Thymus (tissue), 11 donors: ENCODE measurements around the gene FAT2. TPM values are rescaled to one million over a fixed set of nuclear protein-coding genes. Genes with fewer than 3 reads are reported as not detected.

Experiments
- DNase-seq, 9 donors: peaks; one replicate each; pipeline ENCODE4 v3.0.0-alpha.2; 2013; ENCODE audit warnings: low spot score in 9 of 9, low read depth in 6 of 9, missing footprints in 1 of 9
- H3K27ac ChIP-seq, 2 donors: one replicate each; pipeline ENCODE4 v1.5.1; 2013; ENCODE audit warnings: control low read depth in 1 of 2, low read depth in 1 of 2, low read length in 1 of 2, mild to moderate bottlenecking in 1 of 2, moderate library complexity in 1 of 2
- H3K27me3 ChIP-seq, 2 donors: one replicate each; pipeline ENCODE4 v1.5.1; 2013; ENCODE audit warnings: low read length in 1 of 2; ENCODE audit not compliant: control insufficient read depth in 2 of 2, insufficient read depth in 1 of 2
- H3K36me3 ChIP-seq, 2 donors: one replicate each; pipeline ENCODE4 v1.5.1; 2013; ENCODE audit warnings: low read length in 1 of 2, mild to moderate bottlenecking in 1 of 2, moderate library complexity in 1 of 2; ENCODE audit not compliant: control insufficient read depth in 2 of 2, insufficient read depth in 2 of 2
- H3K4me1 ChIP-seq, 2 donors: one replicate each; pipeline ENCODE4 v1.5.1; 2013; ENCODE audit warnings: low read length in 2 of 2; ENCODE audit not compliant: control insufficient read depth in 2 of 2, insufficient read depth in 2 of 2
- H3K4me3 ChIP-seq, 2 donors: one replicate each; pipeline ENCODE4 v1.5.1; 2013; ENCODE audit warnings: low read length in 2 of 2, control low read depth in 1 of 2, mild to moderate bottlenecking in 1 of 2
- H3K9me3 ChIP-seq, 2 donors: one replicate each; pipeline ENCODE4 v1.5.1; 2013; ENCODE audit warnings: low read length in 1 of 2, mild to moderate bottlenecking in 1 of 2; ENCODE audit not compliant: control insufficient read depth in 2 of 2, insufficient read depth in 1 of 2
- WGBS: extraction: QIAGEN DNeasy Blood & Tissue Kit; methylation state at CpG from one replicate; pipeline ENCODE4 v1.1.7; 2013; 5-methylcytosine and 5-hydroxymethylcytosine counted together
- polyA plus RNA-seq: library from polyadenylated mRNA; stranded (reverse); fragments of 200-250 nt; gene quantifications from one replicate; pipeline ENCODE4 v1.2.3, GENCODE V29; 2013
- total RNA-seq: library from RNA; stranded (reverse); fragments of 120-200 nt; gene quantifications from one replicate; pipeline ENCODE4 v1.2.4, GENCODE V29; 2013
- donor health status: healthy.

Gene FAT2
- total and polyA plus RNA-seq, 2 donors: 2.7 to 5.1 TPM

- Histone ChIP-seq H3K27ac (no peak overlapping the region), H3K4me1 (peaks cover 0 to 3% of the 10 kb centered on the region in 2 donors), H3K36me3 (no peaks in the 10 kb centered on the region), H3K9me3 (no peaks in the 10 kb centered on the region), H3K4me3 (no peak overlapping the region), H3K27me3 (no peaks in the 10 kb centered on the region)
- no peak for DNase-seq
- 95% methylated on average over 3 of the region's 3 CpGs for WGBS
These were observed 9.0 kb upstream of the FAT2 start for GRCh38 chr5:151600069-151600665.

DNA sequence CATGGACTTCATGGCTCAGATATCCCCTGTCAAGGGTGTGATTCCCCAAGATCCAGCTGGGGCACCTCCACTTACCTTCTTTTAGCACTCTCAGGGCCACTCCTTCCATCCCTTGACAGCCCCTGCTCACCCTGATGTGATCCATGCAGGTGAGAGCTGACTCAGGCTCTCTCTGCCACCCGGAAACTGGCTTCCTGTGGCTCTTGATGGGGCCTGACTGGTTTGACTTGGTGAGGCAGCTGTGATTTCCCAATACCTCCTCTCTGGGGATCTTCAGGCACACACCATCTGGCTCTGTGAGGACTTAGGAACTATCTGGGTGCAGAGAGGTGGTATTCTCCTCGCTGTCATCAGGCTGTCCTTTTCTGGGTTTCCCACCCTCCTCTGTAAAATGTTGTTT lies 7.9 kb upstream of the FAT2 start:
- H3K4me1 ChIP-seq: no peaks in the 10 kb centered on the region
- H3K27ac ChIP-seq: no peak overlapping the region
- no peaks in the 10 kb centered on the region for H3K36me3 ChIP-seq
- DNase-seq: no peak
- no peaks in the 10 kb centered on the region for H3K27me3 ChIP-seq
- WGBS: 94% methylated on average over 2 of the region's 2 CpGs
- no peaks in the 10 kb centered on the region for H3K9me3 ChIP-seq
- no peak overlapping the region for H3K4me3 ChIP-seq

- no peaks in the 10 kb centered on the region for H3K36me3 ChIP-seq
- H3K27ac ChIP-seq: no peak overlapping the region
- no peak overlapping the region for H3K4me3 ChIP-seq
- H3K4me1 ChIP-seq: no peaks in the 10 kb centered on the region
- no peaks in the 10 kb centered on the region for H3K27me3 ChIP-seq
- no peak for DNase-seq
- H3K9me3 ChIP-seq: no peaks in the 10 kb centered on the region
- 89% methylated on average over 1 of the region's 1 CpG for whole genome bisulfite sequencing
These were observed 7.4 kb upstream of the FAT2 start for GRCh38 chr5:151598549-151598948.

GRCh38 chr5:151597749-151598148 lies 6.6 kb upstream of the FAT2 start:
- H3K36me3 ChIP-seq: no peaks in the 10 kb centered on the region
- H3K9me3 ChIP-seq: no peaks in the 10 kb centered on the region
- H3K27ac ChIP-seq: no peak overlapping the region
- H3K4me1 ChIP-seq: no peaks in the 10 kb centered on the region
- H3K27me3 ChIP-seq: no peaks in the 10 kb centered on the region
- no peak for DNase-seq
- no peak overlapping the region for H3K4me3 ChIP-seq
- WGBS: 75% methylated on average over 3 of the region's 3 CpGs

DNA sequence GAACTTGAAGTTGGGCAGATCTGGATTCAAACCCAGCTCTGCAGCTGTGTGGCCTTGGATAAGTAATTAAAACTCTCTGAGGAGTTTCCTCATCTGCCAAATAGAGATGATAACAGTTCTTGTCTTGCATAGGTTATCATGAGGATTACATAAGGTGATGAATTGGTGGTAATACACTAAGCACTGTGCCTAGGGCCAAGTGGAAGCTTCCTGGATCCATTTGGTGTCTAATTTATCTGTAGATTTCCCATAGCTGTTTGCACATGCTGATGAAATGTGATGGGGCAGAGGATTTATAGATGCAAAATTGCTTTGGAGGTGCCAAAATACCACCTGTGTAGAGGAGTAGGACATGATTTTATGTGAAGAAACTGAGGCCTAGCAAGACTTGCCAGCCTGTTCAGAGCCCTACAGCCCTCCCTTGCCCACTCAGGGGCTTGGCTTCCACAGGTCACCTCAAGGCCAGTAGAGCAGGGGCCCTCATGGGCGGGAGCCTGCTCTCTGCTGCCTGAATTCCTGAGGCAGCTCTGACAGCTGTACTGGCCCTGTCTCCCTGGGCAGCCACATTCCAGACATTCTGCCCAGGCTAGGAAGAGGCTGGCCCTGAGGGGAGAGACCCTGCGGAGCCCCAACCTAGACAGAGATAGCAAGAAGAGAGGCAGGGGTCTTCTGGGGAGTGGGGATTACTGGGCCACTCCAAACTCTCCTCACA lies 5.9 kb upstream of the FAT2 start:
- Histone ChIP-seq H3K4me3 (no peak overlapping the region), H3K27me3 (no peaks in the 10 kb centered on the region), H3K27ac (no peak overlapping the region), H3K4me1 (no peaks in the 10 kb centered on the region), H3K9me3 (no peaks in the 10 kb centered on the region), H3K36me3 (no peaks in the 10 kb centered on the region)
- WGBS: 92% methylated on average over 2 of the region's 2 CpGs
- DNase-seq: no peak

DNA sequence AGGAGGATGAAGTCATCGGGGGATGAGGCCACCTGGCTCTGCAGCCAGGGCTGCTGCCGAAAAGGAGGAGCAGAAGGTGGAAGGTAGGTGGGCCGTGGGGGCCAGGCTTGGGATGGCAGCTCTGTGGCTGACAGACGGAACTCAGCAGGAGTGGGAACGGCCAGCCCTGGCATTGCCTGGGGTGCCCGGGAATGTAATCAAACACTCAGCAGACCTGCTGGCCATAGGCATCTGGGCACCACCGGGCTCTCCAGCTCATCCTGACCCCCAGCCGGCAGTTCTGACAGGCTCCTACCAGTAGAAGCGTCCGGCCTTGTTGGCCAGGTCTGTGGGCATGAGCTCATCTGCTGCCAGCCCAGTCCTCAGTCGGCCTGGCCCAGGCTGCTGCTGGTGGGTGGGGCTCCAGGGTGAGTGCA lies 4.3 kb upstream of the FAT2 start:
- no peak overlapping the region for H3K27ac ChIP-seq
- no peaks in the 10 kb centered on the region for H3K27me3 ChIP-seq
- no peaks in the 10 kb centered on the region for H3K4me1 ChIP-seq
- 97% methylated on average over 11 of the region's 11 CpGs for WGBS
- no peaks in the 10 kb centered on the region for H3K9me3 ChIP-seq
- no peak for DNase-seq
- no peak overlapping the region for H3K4me3 ChIP-seq
- H3K36me3 ChIP-seq: no peaks in the 10 kb centered on the region

GRCh38 chr5:151592855-151593408 lies 1.8 kb upstream of the FAT2 start:
- no peaks in the 10 kb centered on the region for H3K36me3 ChIP-seq
- no peak overlapping the region for H3K27ac ChIP-seq
- no peak overlapping the region for H3K4me3 ChIP-seq
- H3K9me3 ChIP-seq: no peaks in the 10 kb centered on the region
- no peaks in the 10 kb centered on the region for H3K27me3 ChIP-seq
- DNase-seq: no peak
- WGBS: 94% methylated on average over 10 of the region's 10 CpGs
- no peaks in the 10 kb centered on the region for H3K4me1 ChIP-seq

DNA sequence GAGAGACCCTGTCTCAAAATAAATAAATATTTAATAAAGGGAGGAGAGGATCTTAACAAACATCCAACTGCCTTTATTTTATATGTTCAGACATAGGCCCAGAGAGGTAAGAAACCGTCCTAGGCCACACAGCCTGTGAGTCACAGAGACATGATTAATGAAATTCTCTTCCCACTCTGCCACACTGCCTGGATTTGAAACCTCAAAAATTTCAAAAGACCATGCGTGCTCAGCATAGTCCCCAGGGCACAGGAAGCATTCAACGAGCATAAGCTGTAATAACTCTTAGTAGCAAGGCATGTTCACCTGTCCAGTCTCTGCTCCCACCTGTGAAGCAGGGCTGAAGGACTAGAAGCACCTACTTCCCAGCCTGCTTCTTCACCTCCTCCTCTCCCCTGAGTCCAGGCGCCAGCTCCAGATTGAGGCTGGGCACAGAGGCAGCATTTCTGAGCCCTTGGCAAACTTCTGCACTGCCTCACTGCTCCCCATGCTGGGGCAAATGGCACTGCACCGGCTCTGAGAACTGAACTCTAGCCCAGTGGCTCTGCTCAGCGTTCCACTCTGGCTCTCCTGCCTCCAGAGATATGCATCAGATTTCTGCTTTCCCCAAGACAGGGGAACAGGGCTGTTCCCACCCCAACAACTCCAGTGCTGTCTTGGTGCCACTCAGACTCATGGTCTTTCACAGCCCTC lies 1.1 kb downstream of the FAT2 start:
- Histone ChIP-seq H3K27me3 (no peaks in the 10 kb centered on the region), H3K36me3 (no peaks in the 10 kb centered on the region), H3K27ac (no peak overlapping the region), H3K4me1 (no peaks in the 10 kb centered on the region), H3K9me3 (no peaks in the 10 kb centered on the region), H3K4me3 (peak overlapping the region in 1 of 2 donors; percentile 22)
- DNase-seq: no peak
- WGBS: 91% methylated on average over 6 of the region's 6 CpGs
